C4-2B (cell line): ENCODE data around the gene KRTAP5-4.

Experiments
- ZFX ChIP-seq: fragments of 450-650 bp; IDR thresholded peaks from 2 replicates; pipeline ENCODE4 v1.6.1; 2017
- TF ChIP-seq, protein P1 (sequence below): fragments of 450-650 bp; conservative IDR thresholded peaks from 2 replicates; pipeline ENCODE4 v1.5.1; 2017; ENCODE audit warnings: mild to moderate bottlenecking

DNA sequence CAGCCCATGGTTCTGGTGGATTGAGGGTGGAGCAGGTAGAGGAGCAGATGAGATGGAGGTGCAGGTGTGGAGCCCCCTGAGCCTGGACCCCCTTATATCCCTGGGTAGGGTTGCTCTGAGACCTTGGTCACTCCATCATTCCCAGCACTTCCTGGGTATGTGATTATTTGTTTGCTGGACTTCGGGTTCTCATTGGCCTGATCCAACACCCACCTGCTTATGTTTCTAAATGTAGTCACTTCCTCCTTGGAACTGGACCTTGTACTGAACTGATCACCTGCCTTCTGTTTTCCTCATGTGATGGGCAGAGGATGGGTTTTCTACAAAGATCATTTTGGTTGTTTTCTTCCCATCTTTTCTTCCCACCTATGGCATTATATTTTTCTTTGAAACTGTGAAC, at the start of gene KRTAP5-4:
- TF ChIP-seq, protein P1, sequence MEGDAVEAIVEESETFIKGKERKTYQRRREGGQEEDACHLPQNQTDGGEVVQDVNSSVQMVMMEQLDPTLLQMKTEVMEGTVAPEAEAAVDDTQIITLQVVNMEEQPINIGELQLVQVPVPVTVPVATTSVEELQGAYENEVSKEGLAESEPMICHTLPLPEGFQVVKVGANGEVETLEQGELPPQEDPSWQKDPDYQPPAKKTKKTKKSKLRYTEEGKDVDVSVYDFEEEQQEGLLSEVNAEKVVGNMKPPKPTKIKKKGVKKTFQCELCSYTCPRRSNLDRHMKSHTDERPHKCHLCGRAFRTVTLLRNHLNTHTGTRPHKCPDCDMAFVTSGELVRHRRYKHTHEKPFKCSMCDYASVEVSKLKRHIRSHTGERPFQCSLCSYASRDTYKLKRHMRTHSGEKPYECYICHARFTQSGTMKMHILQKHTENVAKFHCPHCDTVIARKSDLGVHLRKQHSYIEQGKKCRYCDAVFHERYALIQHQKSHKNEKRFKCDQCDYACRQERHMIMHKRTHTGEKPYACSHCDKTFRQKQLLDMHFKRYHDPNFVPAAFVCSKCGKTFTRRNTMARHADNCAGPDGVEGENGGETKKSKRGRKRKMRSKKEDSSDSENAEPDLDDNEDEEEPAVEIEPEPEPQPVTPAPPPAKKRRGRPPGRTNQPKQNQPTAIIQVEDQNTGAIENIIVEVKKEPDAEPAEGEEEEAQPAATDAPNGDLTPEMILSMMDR = no peak
- TF ChIP-seq ZFX = no peak
